ENCODE results near the gene WDPCP. TPM values are rescaled to one million over a fixed set of nuclear protein-coding genes. Genes with fewer than 3 reads are reported as not detected.

WDPCP gene
- total and polyA plus RNA-seq, 4 donors = 1.1 to 7.6 (median 2.7) TPM

DNA sequence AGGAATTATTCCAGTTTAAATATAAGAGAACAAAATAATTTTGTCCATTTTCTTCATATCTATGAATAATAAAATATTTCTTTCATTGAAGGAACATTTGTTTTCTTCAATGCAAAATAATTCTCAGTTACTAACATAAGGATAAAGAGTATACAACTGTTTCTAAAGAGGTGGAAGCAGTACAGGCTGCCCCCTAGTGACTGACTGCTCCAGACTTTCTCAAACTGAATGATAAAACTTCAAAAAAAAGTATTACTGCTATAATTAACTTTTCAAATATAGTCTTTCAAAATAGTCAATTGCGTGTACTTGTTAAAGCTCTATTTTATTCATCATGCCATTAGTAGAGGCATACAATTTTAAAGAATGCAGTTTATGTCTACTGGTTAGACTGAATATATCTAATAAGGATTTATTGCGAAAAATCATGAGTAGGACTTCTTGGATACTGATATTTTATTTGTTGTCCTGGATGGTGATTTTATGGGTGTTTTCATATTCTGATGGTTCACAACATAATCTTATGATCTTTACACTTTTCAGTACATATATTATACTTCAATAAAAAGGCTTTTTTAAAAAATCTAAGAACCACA is 100.1 kb downstream of the WDPCP start:
- no peaks in the 10 kb centered on the region for H3K4me1 ChIP-seq (ENCODE audit: control insufficient read depth in 4 of 4, insufficient read depth in 4 of 4, low read length in 3 of 4)
- H3K27me3 ChIP-seq (ENCODE audit: control insufficient read depth in 4 of 4, insufficient read depth in 4 of 4, low read length in 3 of 4) = no peaks in the 10 kb centered on the region
- H3K27ac ChIP-seq (ENCODE audit: low read depth in 1 of 2, low read length in 2 of 2) = no peak overlapping the region
- TF ChIP-seq NR2F2 (IDR thresholded peaks at IDR 0.05) (no peak), RAD21 (IDR thresholded peaks at IDR 0.05) (peak; percentile 68 to 73), CTCF (IDR thresholded peaks at IDR 0.05; ENCODE audit: low read depth, low read length, missing input control) (peak; percentile 43)
- no peak for DNase-seq (ENCODE audit: low spot score)
- H3K4me3 ChIP-seq (ENCODE audit: low read depth in 1 of 3, low read length in 3 of 3) = no peak overlapping the region
- H3K9ac ChIP-seq (ENCODE audit: low read depth in 1 of 2, low read length in 2 of 2) = no peak overlapping the region
- WGBS = 69% methylated on average over 2 of the region's 2 CpGs
- no peaks in the 10 kb centered on the region for H3K36me3 ChIP-seq (ENCODE audit: control insufficient read depth in 4 of 4, insufficient read depth in 3 of 4, low read depth in 1 of 4, low read length in 3 of 4)
- H3K9me3 ChIP-seq (ENCODE audit: control insufficient read depth in 4 of 4, low read length in 3 of 4) = no peaks in the 10 kb centered on the region

DNA sequence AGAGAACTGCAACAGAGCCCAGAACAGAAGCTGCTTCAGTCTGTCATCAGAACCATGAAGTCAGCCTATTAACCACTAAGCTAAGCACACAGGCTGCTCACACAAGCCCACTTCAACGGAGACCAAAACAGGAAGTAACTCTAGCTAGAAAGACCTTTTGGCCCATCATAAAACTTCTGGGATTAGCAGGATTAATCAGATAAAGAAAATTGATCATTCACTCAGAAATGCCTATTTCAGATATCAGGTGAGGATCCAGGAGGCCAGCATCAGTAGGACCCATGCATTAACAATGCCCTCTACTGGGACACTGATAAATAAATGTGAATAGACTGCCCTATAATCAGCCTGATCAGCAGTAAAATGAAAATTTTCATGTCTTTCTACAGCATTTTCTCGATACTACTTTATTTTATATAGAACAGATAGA is 101.4 kb downstream of the WDPCP start:
- TF ChIP-seq, protein P1, sequence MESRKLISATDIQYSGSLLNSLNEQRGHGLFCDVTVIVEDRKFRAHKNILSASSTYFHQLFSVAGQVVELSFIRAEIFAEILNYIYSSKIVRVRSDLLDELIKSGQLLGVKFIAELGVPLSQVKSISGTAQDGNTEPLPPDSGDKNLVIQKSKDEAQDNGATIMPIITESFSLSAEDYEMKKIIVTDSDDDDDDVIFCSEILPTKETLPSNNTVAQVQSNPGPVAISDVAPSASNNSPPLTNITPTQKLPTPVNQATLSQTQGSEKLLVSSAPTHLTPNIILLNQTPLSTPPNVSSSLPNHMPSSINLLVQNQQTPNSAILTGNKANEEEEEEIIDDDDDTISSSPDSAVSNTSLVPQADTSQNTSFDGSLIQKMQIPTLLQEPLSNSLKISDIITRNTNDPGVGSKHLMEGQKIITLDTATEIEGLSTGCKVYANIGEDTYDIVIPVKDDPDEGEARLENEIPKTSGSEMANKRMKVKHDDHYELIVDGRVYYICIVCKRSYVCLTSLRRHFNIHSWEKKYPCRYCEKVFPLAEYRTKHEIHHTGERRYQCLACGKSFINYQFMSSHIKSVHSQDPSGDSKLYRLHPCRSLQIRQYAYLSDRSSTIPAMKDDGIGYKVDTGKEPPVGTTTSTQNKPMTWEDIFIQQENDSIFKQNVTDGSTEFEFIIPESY (IDR thresholded peaks at IDR 0.05) = no peak
- TF ChIP-seq, protein P2, sequence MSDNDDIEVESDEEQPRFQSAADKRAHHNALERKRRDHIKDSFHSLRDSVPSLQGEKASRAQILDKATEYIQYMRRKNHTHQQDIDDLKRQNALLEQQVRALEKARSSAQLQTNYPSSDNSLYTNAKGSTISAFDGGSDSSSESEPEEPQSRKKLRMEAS (IDR thresholded peaks at IDR 0.05) = no peak
- TF ChIP-seq HNF4A (conservative IDR thresholded peaks at IDR 0.05) (no peak), FOXA1 (IDR thresholded peaks at IDR 0.05) (no peak), NR2F2 (IDR thresholded peaks at IDR 0.05) (no peak), RAD21 (IDR thresholded peaks at IDR 0.05) (no peak), TAF1 (conservative IDR thresholded peaks at IDR 0.05) (no peak), YY1 (IDR thresholded peaks at IDR 0.05) (no peak), FOXA2 (IDR thresholded peaks at IDR 0.05) (no peak), JUND (IDR thresholded peaks at IDR 0.05) (no peak), RXRA (IDR thresholded peaks at IDR 0.05) (no peak), EGR1 (IDR thresholded peaks at IDR 0.05; ENCODE audit: low read depth in 2 of 2) (no peak), GABPA (IDR thresholded peaks at IDR 0.05 in 1 of 2, conservative IDR thresholded peaks at IDR 0.05 in 1 of 2) (no peak)
- Histone ChIP-seq H3K27ac (ENCODE audit: low read depth in 1 of 2, low read length in 2 of 2) (no peak overlapping the region), H3K36me3 (ENCODE audit: control insufficient read depth in 4 of 4, insufficient read depth in 3 of 4, low read depth in 1 of 4, low read length in 3 of 4) (no peaks in the 10 kb centered on the region), H3K4me1 (ENCODE audit: control insufficient read depth in 4 of 4, insufficient read depth in 4 of 4, low read length in 3 of 4) (no peaks in the 10 kb centered on the region), H3K9ac (ENCODE audit: low read depth in 1 of 2, low read length in 2 of 2) (no peak overlapping the region), H3K4me3 (ENCODE audit: low read depth in 1 of 3, low read length in 3 of 3) (no peak overlapping the region), H3K27me3 (ENCODE audit: control insufficient read depth in 4 of 4, insufficient read depth in 4 of 4, low read length in 3 of 4) (no peaks in the 10 kb centered on the region), H3K9me3 (ENCODE audit: control insufficient read depth in 4 of 4, low read length in 3 of 4) (no peaks in the 10 kb centered on the region)
- 85% methylated on average over 2 of the region's 2 CpGs for WGBS
- no peak for DNase-seq (ENCODE audit: low spot score)

GRCh38 chr2:63484901-63485300 is 103.4 kb downstream of the WDPCP start:
- H3K4me3 ChIP-seq (ENCODE audit: low read depth in 1 of 3, low read length in 3 of 3) = no peak overlapping the region
- WGBS = 92% methylated on average over 6 of the region's 6 CpGs
- H3K9ac ChIP-seq (ENCODE audit: low read depth in 1 of 2, low read length in 2 of 2) = no peak overlapping the region
- no peak for TF ChIP-seq EGR1 (IDR thresholded peaks at IDR 0.05; ENCODE audit: low read depth in 2 of 2)
- TF ChIP-seq JUND (IDR thresholded peaks at IDR 0.05) = no peak
- no peak for TF ChIP-seq TAF1 (conservative IDR thresholded peaks at IDR 0.05)
- no peak for TF ChIP-seq HNF4A (conservative IDR thresholded peaks at IDR 0.05)
- no peak for TF ChIP-seq FOXA2 (IDR thresholded peaks at IDR 0.05)
- TF ChIP-seq RAD21 (IDR thresholded peaks at IDR 0.05) = no peak
- TF ChIP-seq YY1 (IDR thresholded peaks at IDR 0.05) = no peak
- TF ChIP-seq HNF4G (IDR thresholded peaks at IDR 0.05) = no peak
- no peak for TF ChIP-seq SP1 (IDR thresholded peaks at IDR 0.05)
- H3K27ac ChIP-seq (ENCODE audit: low read depth in 1 of 2, low read length in 2 of 2) = no peak overlapping the region
- H3K9me3 ChIP-seq (ENCODE audit: control insufficient read depth in 4 of 4, low read length in 3 of 4) = no peaks in the 10 kb centered on the region
- no peak for DNase-seq (ENCODE audit: low spot score)
- no peaks in the 10 kb centered on the region for H3K27me3 ChIP-seq (ENCODE audit: control insufficient read depth in 4 of 4, insufficient read depth in 4 of 4, low read length in 3 of 4)
- H3K36me3 ChIP-seq (ENCODE audit: control insufficient read depth in 4 of 4, insufficient read depth in 3 of 4, low read depth in 1 of 4, low read length in 3 of 4) = no peaks in the 10 kb centered on the region
- no peaks in the 10 kb centered on the region for H3K4me1 ChIP-seq (ENCODE audit: control insufficient read depth in 4 of 4, insufficient read depth in 4 of 4, low read length in 3 of 4)
